H1 (cell line): ENCODE measurements around the gene GRID2. TPM values are rescaled to one million over a fixed set of nuclear protein-coding genes. Genes with fewer than 3 reads are reported as not detected.

Experiments
- CTCF ChIA-PET: fragments of 300-600 bp; sonication (Branson Sonifier 250); formaldehyde crosslinking; loops from one replicate; lab custom pipeline; 2021; ENCODE audit not compliant: partially characterized antibody; lab: Charles Lee
- POLR2A ChIA-PET: fragments of 300-600 bp; sonication (Branson Sonifier 250); formaldehyde crosslinking; loops from one replicate; lab custom pipeline; 2021; ENCODE audit warnings: inconsistent platforms; ENCODE audit not compliant: partially characterized antibody; lab: Charles Lee
- DNase-seq, 2 experiments: peaks; one replicate each; pipeline versions ENCODE4 v3.0.0 to v3.0.0-alpha.2; 2010 to 2022; ENCODE audit warnings: low spot score in 2 of 2, low read depth in 1 of 2, mixed read lengths in 1 of 2
- FAIRE-seq: peaks from 2 replicates; lab custom pipeline; 2011; peaks lifted over from hg19 to GRCh38; lab: Jason Lieb, UNC
- H2AFZ ChIP-seq: 2 replicates; pipeline ENCODE4 v1.8.1; 2012; ENCODE audit warnings: low read length, inconsistent platforms
- H2AK5ac ChIP-seq: 2 replicates; pipeline ENCODE4 v1.6.1; 2013; ENCODE audit warnings: low read depth, low read length
- H2BK120ac ChIP-seq: replicated peaks from 2 replicates; pipeline ENCODE3; 2013; ENCODE audit warnings: low read depth, low read length, inconsistent platforms
- H2BK12ac ChIP-seq: 2 replicates; pipeline ENCODE4 v1.6.1; 2013; ENCODE audit warnings: low read depth, low read length
- H2BK15ac ChIP-seq: 2 replicates; pipeline ENCODE4 v1.6.1; 2013; ENCODE audit warnings: low read length
- H2BK20ac ChIP-seq: 2 replicates; pipeline ENCODE4 v1.6.1; 2013; ENCODE audit warnings: low read length
- H2BK5ac ChIP-seq: 2 replicates; pipeline ENCODE4 v1.6.1; 2013; ENCODE audit warnings: low read depth, low read length
- H3K14ac ChIP-seq: 2 replicates; pipeline ENCODE4 v1.6.1; 2013; ENCODE audit warnings: inconsistent platforms; ENCODE audit not compliant: insufficient read length
- H3K18ac ChIP-seq: 2 replicates; pipeline ENCODE4 v1.6.1; 2013; ENCODE audit warnings: low read length; ENCODE audit errors: extremely low read depth
- H3K23ac ChIP-seq: 2 replicates; pipeline ENCODE4 v1.6.1; 2013; ENCODE audit warnings: inconsistent platforms; ENCODE audit not compliant: insufficient read length
- H3K23me2 ChIP-seq: 2 replicates; pipeline ENCODE4 v1.6.1; 2013; ENCODE audit warnings: low read depth, low read length
- H3K27ac ChIP-seq: 2 replicates; pipeline ENCODE4 v1.6.1; 2011; ENCODE audit warnings: low read depth, low read length, inconsistent platforms
- H3K27me3 ChIP-seq, 4 experiments: replicated peaks in 1 of 4; 1 replicate in 1 of 4; 2 replicates in 3 of 4; pipeline versions ENCODE4 v1.6.1 to v1.8.1; 2011 to 2013; ENCODE audit warnings: low read length in 3 of 4, mild to moderate bottlenecking in 3 of 4, inconsistent platforms in 2 of 4, mixed read lengths in 2 of 4, moderate library complexity in 1 of 4; ENCODE audit not compliant: control insufficient read depth in 3 of 4, insufficient read depth in 3 of 4; ENCODE audit errors: extremely low read depth in 1 of 4
- H3K36me3 ChIP-seq, 4 experiments: 2 replicates each; pipeline versions ENCODE4 v1.6.1 to v1.8.1; 2011 to 2013; ENCODE audit warnings: mild to moderate bottlenecking in 4 of 4, low read length in 3 of 4, moderate library complexity in 2 of 4, control low read depth in 1 of 4, inconsistent platforms in 1 of 4; ENCODE audit not compliant: insufficient read depth in 4 of 4, control insufficient read depth in 2 of 4
- H3K4ac ChIP-seq: replicated peaks from 2 replicates; pipeline ENCODE3; 2013; ENCODE audit warnings: low read length, low read depth, mixed read lengths, inconsistent platforms; ENCODE audit not compliant: insufficient read length
- H3K4me1 ChIP-seq, 4 experiments: replicated peaks in 1 of 4; 1 replicate in 1 of 4; 2 replicates in 3 of 4; pipeline versions ENCODE4 v1.6.1 to v1.8.1; 2011 to 2013; ENCODE audit warnings: low read length in 3 of 4, inconsistent platforms in 2 of 4, mixed read lengths in 1 of 4; ENCODE audit not compliant: insufficient read depth in 4 of 4, control insufficient read depth in 3 of 4
- H3K4me2 ChIP-seq, 2 experiments: 2 replicates each; pipeline versions ENCODE4 v1.6.1 to v1.8.1; 2011 to 2013; ENCODE audit warnings: low read depth in 2 of 2, low read length in 2 of 2, control low read depth in 1 of 2, inconsistent platforms in 1 of 2, mild to moderate bottlenecking in 1 of 2; ENCODE audit not compliant: insufficient read depth in 1 of 2
- H3K4me3 ChIP-seq, 4 experiments: fragments of 200-600, 300-600 bp in 1 of 4; sonication (generic), shearing (Covaris generic), sonication (Bioruptor Twin) in 1 of 4; 2 replicates each; pipeline versions ENCODE4 v1.5.1 to v1.8.1; 2011 to 2016; ENCODE audit warnings: low read length in 4 of 4, low read depth in 3 of 4, control low read depth in 2 of 4, inconsistent platforms in 2 of 4, mild to moderate bottlenecking in 2 of 4, mixed read lengths in 1 of 4, moderate library complexity in 1 of 4; ENCODE audit not compliant: insufficient read depth in 2 of 4; ENCODE audit errors: extremely low read depth in 1 of 4
- H3K56ac ChIP-seq: replicated peaks from 2 replicates; pipeline ENCODE3; 2013; ENCODE audit warnings: low read depth, mild to moderate bottlenecking, mixed read lengths, low read length, inconsistent platforms; ENCODE audit not compliant: insufficient read length
- H3K79me1 ChIP-seq: 2 replicates; pipeline ENCODE4 v1.6.1; 2013; ENCODE audit warnings: low read depth, low read length, control low read depth
- H3K79me2 ChIP-seq, 2 experiments: 2 replicates each; pipeline versions ENCODE4 v1.6.1 to v1.8.1; 2012 to 2013; ENCODE audit warnings: low read length in 2 of 2, mild to moderate bottlenecking in 2 of 2, inconsistent platforms in 1 of 2; ENCODE audit not compliant: insufficient read depth in 2 of 2, control insufficient read depth in 1 of 2
- H3K9ac ChIP-seq, 4 experiments: replicated peaks in 1 of 4; 1 replicate in 1 of 4; 2 replicates in 3 of 4; pipeline versions ENCODE4 v1.6.1 to v1.8.1; 2011 to 2013; ENCODE audit warnings: low read depth in 3 of 4, low read length in 3 of 4, control low read depth in 2 of 4, mild to moderate bottlenecking in 2 of 4, moderate library complexity in 2 of 4, inconsistent platforms in 1 of 4; ENCODE audit errors: extremely low read depth in 1 of 4
- H3K9me3 ChIP-seq, 2 experiments: 2 replicates each; pipeline versions ENCODE4 v1.6.1 to v1.8.1; 2012 to 2013; ENCODE audit warnings: mild to moderate bottlenecking in 2 of 2, moderate library complexity in 2 of 2, control low read depth in 1 of 2, inconsistent platforms in 1 of 2, low read depth in 1 of 2, low read length in 1 of 2, mixed read lengths in 1 of 2; ENCODE audit not compliant: insufficient read depth in 2 of 2
- H4K20me1 ChIP-seq, 2 experiments: replicated peaks in 1 of 2; 2 replicates each; pipeline versions ENCODE3 to v1.8.1; 2011 to 2013; ENCODE audit warnings: inconsistent platforms in 2 of 2, low read length in 2 of 2, mild to moderate bottlenecking in 1 of 2; ENCODE audit not compliant: insufficient read depth in 2 of 2, control insufficient read depth in 1 of 2
- H4K5ac ChIP-seq: 2 replicates; pipeline ENCODE4 v1.6.1; 2013; ENCODE audit warnings: low read length, low read depth, mixed read lengths, inconsistent platforms; ENCODE audit not compliant: insufficient read length
- H4K8ac ChIP-seq: 2 replicates; pipeline ENCODE4 v1.8.0; 2013; ENCODE audit warnings: mild to moderate bottlenecking, moderate library complexity, low read length, inconsistent platforms; ENCODE audit not compliant: insufficient read depth; ENCODE audit errors: extremely low read depth
- H4K91ac ChIP-seq: replicated peaks from 2 replicates; pipeline ENCODE3; 2013; ENCODE audit warnings: low read length, mixed read lengths, inconsistent platforms; ENCODE audit not compliant: insufficient read length
- BACH1 ChIP-seq: IDR thresholded peaks from 2 replicates; pipeline ENCODE4 v1.6.1; 2012; ENCODE audit warnings: low read length, improper control_type of control experiment
- CEBPB ChIP-seq: IDR thresholded peaks from 2 replicates; pipeline ENCODE4 v1.6.1; 2012; ENCODE audit warnings: low read depth, low read length
- CHD2 ChIP-seq: IDR thresholded peaks from 2 replicates; pipeline ENCODE4 v1.6.1; 2012; ENCODE audit warnings: low read length, improper control_type of control experiment
- SIX5 ChIP-seq: IDR thresholded peaks from 2 replicates; pipeline ENCODE4 v1.6.1; 2011; ENCODE audit warnings: mild to moderate bottlenecking, low read depth, low read length
- TEAD4 ChIP-seq: IDR thresholded peaks from 2 replicates; pipeline ENCODE4 v1.6.1; 2012; ENCODE audit warnings: low read depth, low read length, inconsistent platforms, mixed read lengths
- WGBS, 2 experiments: shearing (Covaris generic) in 1 of 2; methylation state at CpG; one replicate each; pipeline versions ENCODE4 v1.1.6 to v1.1.7; 2013 to 2015; ENCODE audit warnings: low lambda C conversion rate in 2 of 2, mixed read lengths in 2 of 2, inconsistent platforms in 1 of 2, low coverage in 1 of 2, missing lambda C conversion rate in 1 of 2; ENCODE audit not compliant: insufficient replicate concordance in 2 of 2, insufficient coverage in 1 of 2, insufficient read length in 1 of 2; ENCODE audit errors: extremely low coverage in 1 of 2, missing lambda C conversion rate in 1 of 2; 5-methylcytosine and 5-hydroxymethylcytosine counted together
- polyA plus RNA-seq, 7 experiments: library from polyadenylated mRNA; depleted of rRNA in 3 of 7; stranded (reverse) in 5 of 7; unstranded in 2 of 7; fragments of >200 nt in 5 of 7; fragments of 200-250 nt in 2 of 7; gene quantifications; 1 replicate in 5 of 7; 2 replicates in 1 of 7; 4 replicates in 1 of 7; pipeline versions ENCODE4 v1.2.1 to v1.2.3, GENCODE V29; 2011 to 2013; ENCODE audit warnings: missing spikeins in 2 of 7, mixed read lengths in 2 of 7
- total RNA-seq: library from RNA; stranded (reverse); fragmentation: NEBNext Ultra II Directional; extraction: Animal tissue kit (Norgen Biotek cat#: 25700); gene quantifications from 2 replicates; pipeline ENCODE4 v1.2.1, GENCODE V29; 2021
- TF ChIP-seq, protein P1 (sequence below): IDR thresholded peaks from 2 replicates; pipeline ENCODE4 v1.6.1; 2011; ENCODE audit warnings: low read depth, mild to moderate bottlenecking, low read length; ENCODE audit not compliant: insufficient read depth
- TF ChIP-seq, protein P2 (sequence below), 3 experiments: IDR thresholded peaks; 1 replicate in 2 of 3; 2 replicates in 1 of 3; pipeline versions ENCODE4 v1.5.1 to v1.6.1; 2011; ENCODE audit warnings: low read length in 3 of 3, mild to moderate bottlenecking in 3 of 3, inconsistent platforms in 2 of 3, low read depth in 1 of 3, moderate library complexity in 1 of 3; ENCODE audit not compliant: insufficient read depth in 1 of 3; ENCODE audit errors: control extremely low read depth in 1 of 3
- TF ChIP-seq, protein P3 (sequence below): IDR thresholded peaks from 2 replicates; pipeline ENCODE4 v1.6.1; 2012; ENCODE audit warnings: inconsistent platforms

GRID2 gene
- total and polyA plus RNA-seq, 2 of the 8 experiments (the other 6 are each of a cell fraction or from before 2014, with no cell fraction given) = 31.1 to 81.9 TPM

DNA sequence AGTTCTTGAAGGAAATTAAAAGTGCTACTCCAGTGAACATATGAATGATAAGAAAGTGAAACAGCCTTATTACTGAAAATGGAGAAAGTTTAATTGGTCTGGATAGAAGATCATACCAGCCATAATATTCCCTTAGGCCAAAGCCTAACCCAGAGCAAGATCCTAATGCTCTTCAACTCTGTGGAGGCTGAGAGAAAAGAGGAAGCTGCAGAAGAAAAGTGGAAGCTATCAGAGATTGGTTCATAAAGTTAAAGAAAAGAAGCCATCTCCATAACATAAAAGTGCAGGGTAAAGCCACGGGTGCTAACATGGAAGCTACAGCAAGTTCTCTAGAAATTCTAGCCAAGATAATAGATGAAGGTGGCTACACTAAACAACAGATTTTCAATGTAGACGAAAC lies 1439.3 kb downstream of the GRID2 start:
- WGBS, 2 experiments = 84% methylated on average over 2 of the region's 2 CpGs; no CpG with 5 or more reads in 1 of the 2 experiments

More for the DNA sequence above, 1439.3 kb downstream of the GRID2 start:
- H2BK12ac ChIP-seq = no peak overlapping the region
- H3K9ac ChIP-seq = no peak overlapping the region
- TF ChIP-seq, protein P1, sequence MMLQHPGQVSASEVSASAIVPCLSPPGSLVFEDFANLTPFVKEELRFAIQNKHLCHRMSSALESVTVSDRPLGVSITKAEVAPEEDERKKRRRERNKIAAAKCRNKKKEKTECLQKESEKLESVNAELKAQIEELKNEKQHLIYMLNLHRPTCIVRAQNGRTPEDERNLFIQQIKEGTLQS = no peak
- TF ChIP-seq CHD2 = no peak
- TF ChIP-seq CEBPB = no peak
- TF ChIP-seq BACH1 = no peak
- TF ChIP-seq TEAD4 = no peak
- TF ChIP-seq, protein P2, sequence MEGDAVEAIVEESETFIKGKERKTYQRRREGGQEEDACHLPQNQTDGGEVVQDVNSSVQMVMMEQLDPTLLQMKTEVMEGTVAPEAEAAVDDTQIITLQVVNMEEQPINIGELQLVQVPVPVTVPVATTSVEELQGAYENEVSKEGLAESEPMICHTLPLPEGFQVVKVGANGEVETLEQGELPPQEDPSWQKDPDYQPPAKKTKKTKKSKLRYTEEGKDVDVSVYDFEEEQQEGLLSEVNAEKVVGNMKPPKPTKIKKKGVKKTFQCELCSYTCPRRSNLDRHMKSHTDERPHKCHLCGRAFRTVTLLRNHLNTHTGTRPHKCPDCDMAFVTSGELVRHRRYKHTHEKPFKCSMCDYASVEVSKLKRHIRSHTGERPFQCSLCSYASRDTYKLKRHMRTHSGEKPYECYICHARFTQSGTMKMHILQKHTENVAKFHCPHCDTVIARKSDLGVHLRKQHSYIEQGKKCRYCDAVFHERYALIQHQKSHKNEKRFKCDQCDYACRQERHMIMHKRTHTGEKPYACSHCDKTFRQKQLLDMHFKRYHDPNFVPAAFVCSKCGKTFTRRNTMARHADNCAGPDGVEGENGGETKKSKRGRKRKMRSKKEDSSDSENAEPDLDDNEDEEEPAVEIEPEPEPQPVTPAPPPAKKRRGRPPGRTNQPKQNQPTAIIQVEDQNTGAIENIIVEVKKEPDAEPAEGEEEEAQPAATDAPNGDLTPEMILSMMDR (IDR thresholded peaks at IDR 0.05; ENCODE audit: control extremely low read depth in 1 of 3, insufficient read depth in 1 of 3, low read depth in 1 of 3, low read length in 3 of 3) = no peak
- TF ChIP-seq, protein P3, sequence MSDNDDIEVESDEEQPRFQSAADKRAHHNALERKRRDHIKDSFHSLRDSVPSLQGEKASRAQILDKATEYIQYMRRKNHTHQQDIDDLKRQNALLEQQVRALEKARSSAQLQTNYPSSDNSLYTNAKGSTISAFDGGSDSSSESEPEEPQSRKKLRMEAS = no peak
- no peak for TF ChIP-seq SIX5
- H2AFZ ChIP-seq = no peak overlapping the region
- no peaks in the 10 kb centered on the region for H3K9me3 ChIP-seq
- H3K79me2 ChIP-seq = no peaks in the 10 kb centered on the region
- ChIA-PET CTCF (interaction anchor here (1.1 to 1.4 kb wide), 2 partner anchors 35 to 108 kb away, joined by 3 to 4 read pairs; no protein-coding TSS in a partner anchor), POLR2A (no interaction called here)
- no peak overlapping the region for H3K23ac ChIP-seq
- no peak overlapping the region for H3K4ac ChIP-seq
- no peak overlapping the region for H3K27ac ChIP-seq
- no peak overlapping the region for H2BK5ac ChIP-seq
- no peaks in the 10 kb centered on the region for H3K79me1 ChIP-seq
- H3K36me3 ChIP-seq = no peaks in the 10 kb centered on the region
- no peak overlapping the region for H2AK5ac ChIP-seq
- H3K56ac ChIP-seq = no peak overlapping the region
- no peaks in the 10 kb centered on the region for H4K20me1 ChIP-seq
- H4K91ac ChIP-seq = no peak overlapping the region
- no peak overlapping the region for H2BK20ac ChIP-seq
- H3K23me2 ChIP-seq = no peaks in the 10 kb centered on the region
- DNase-seq (no peak), FAIRE-seq (no peak)
- no peaks in the 10 kb centered on the region for H3K27me3 ChIP-seq
- no peak overlapping the region for H2BK120ac ChIP-seq
- no peak overlapping the region for H3K4me2 ChIP-seq
- no peak overlapping the region for H2BK15ac ChIP-seq
- H3K4me3 ChIP-seq = no peak overlapping the region
- H3K18ac ChIP-seq = no peak overlapping the region
- H4K8ac ChIP-seq = no peak overlapping the region
- 0 out of 7 replicates have a peak, but pooled peaks cover 0 to 3% (median 0%) of the 10 kb centered on the region in 4 experiments for H3K4me1 ChIP-seq
- H3K14ac ChIP-seq = no peak overlapping the region
- no peak overlapping the region for H4K5ac ChIP-seq
